Stimulated activated CD4-positive, alpha-beta T cell treated with anti-CD3 and anti-CD28 coated beads, Interleukin-1b, Interleukin-23, amount 100 ng/mL, for 48 hours (primary cell): ENCODE data around the gene TCEAL5.
"Not testable (repeated sequence)": the region's sequence is repeated elsewhere in the genome, so short reads cannot be mapped to it uniquely, and the experiment has no call there.

Source experiments
- DNase-seq: peaks from one replicate; pipeline ENCODE4 v3.0.0-alpha.2; 2020

Gene TCEAL5

DNA sequence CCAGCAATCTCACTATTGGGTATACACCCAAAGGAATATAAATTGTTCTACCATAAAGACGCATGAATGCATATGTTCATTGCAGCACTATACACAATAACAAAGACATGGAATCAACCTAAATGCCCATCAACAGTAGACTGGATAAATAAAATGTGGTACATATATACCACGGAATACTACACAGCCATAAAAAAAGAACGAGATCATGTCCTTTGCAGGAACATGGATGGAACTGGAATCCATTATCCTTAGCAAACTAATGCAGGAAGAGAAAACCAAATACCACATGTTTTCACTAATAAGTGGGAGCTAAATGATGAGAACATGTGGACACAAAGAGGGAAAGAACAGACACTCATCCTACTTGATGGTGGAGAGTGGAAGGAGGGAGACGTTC, 50.6 kb downstream of the TCEAL5 start:
- not testable (repeated sequence) for DNase-seq
